Measurements from ENCODE around the gene WDPCP. TPM values are rescaled to one million over a fixed set of nuclear protein-coding genes. Genes with fewer than 3 reads are reported as not detected.
A peak's percentile ranks its signal among the peaks of the same experiment; 100 is the strongest.
"Not testable (repeated sequence)": the region's sequence is repeated elsewhere in the genome, so short reads cannot be mapped to it uniquely, and the experiment has no call there.

WDPCP gene
- total RNA-seq (2012; rRNA removed) = 9.6 and 11.4 TPM in 2 replicates

- no peaks in the 10 kb centered on the region for H3K36me3 ChIP-seq (ENCODE audit: insufficient read depth, low read length)
- H3K4me2 ChIP-seq (ENCODE audit: low read length) = peak within 1 kb of the TSS; percentile 90
- H3K4me1 ChIP-seq (ENCODE audit: control insufficient read depth, insufficient read depth, low read length) = peaks cover 18% of the 10 kb centered on the region
- no peaks in the 10 kb centered on the region for H3K9me3 ChIP-seq (replicated peaks; ENCODE audit: low read length)
- peak within 1 kb of the TSS; percentile 84 for H3K9ac ChIP-seq (ENCODE audit: low read depth, low read length)
- no peaks in the 10 kb centered on the region for H3K27me3 ChIP-seq (ENCODE audit: control insufficient read depth, insufficient read depth, low read length)
- peak within 1 kb of the TSS; percentile 87 for H3K4me3 ChIP-seq (ENCODE audit: low read length)
These were observed at the start of gene WDPCP, which contains the start of gene MDH1 for GRCh38 chr2:63588385-63589147. TSS of gene WDPCP (minus strand) at chr2:63588477. CDS start at chr2:63588271, 206 bp downstream. TSS of gene MDH1 (plus strand) at chr2:63588963. CDS start at chr2:63589044, 81 bp downstream.

- Histone ChIP-seq H3K9me3 (replicated peaks; ENCODE audit: low read length) (peaks cover 2% of the 10 kb centered on the region), H3K4me3 (ENCODE audit: low read length) (no peak overlapping the region), H3K27me3 (ENCODE audit: control insufficient read depth, insufficient read depth, low read length) (no peaks in the 10 kb centered on the region), H3K4me1 (ENCODE audit: control insufficient read depth, insufficient read depth, low read length) (no peaks in the 10 kb centered on the region), H3K36me3 (ENCODE audit: insufficient read depth, low read length) (no peaks in the 10 kb centered on the region), H3K4me2 (ENCODE audit: low read length) (no peak overlapping the region), H3K9ac (ENCODE audit: low read depth, low read length) (no peak overlapping the region)
These were observed 44.1 kb upstream of the WDPCP start for GRCh38 chr2:63632382-63632781.

GRCh38 chr2:63631501-63631900, 43.2 kb upstream of the WDPCP start:
- Histone ChIP-seq H3K9me3 (replicated peaks; ENCODE audit: low read length) (peaks cover 2% of the 10 kb centered on the region), H3K9ac (ENCODE audit: low read depth, low read length) (no peak overlapping the region), H3K27me3 (ENCODE audit: control insufficient read depth, insufficient read depth, low read length) (no peaks in the 10 kb centered on the region), H3K4me1 (ENCODE audit: control insufficient read depth, insufficient read depth, low read length) (no peaks in the 10 kb centered on the region), H3K36me3 (ENCODE audit: insufficient read depth, low read length) (no peaks in the 10 kb centered on the region), H3K4me2 (ENCODE audit: low read length) (no peak overlapping the region), H3K4me3 (ENCODE audit: low read length) (no peak overlapping the region)

GRCh38 chr2:63628403-63628942, 40.2 kb upstream of the WDPCP start:
- Histone ChIP-seq H3K36me3 (ENCODE audit: insufficient read depth, low read length) (no peaks in the 10 kb centered on the region), H3K4me1 (ENCODE audit: control insufficient read depth, insufficient read depth, low read length) (no peaks in the 10 kb centered on the region), H3K9me3 (replicated peaks; ENCODE audit: low read length) (no peaks in the 10 kb centered on the region), H3K9ac (ENCODE audit: low read depth, low read length) (no peak overlapping the region), H3K4me2 (ENCODE audit: low read length) (no peak overlapping the region), H3K4me3 (ENCODE audit: low read length) (no peak overlapping the region), H3K27me3 (ENCODE audit: control insufficient read depth, insufficient read depth, low read length) (no peaks in the 10 kb centered on the region)

- H3K9ac ChIP-seq (ENCODE audit: low read depth, low read length) = no peak overlapping the region
- H3K27me3 ChIP-seq (ENCODE audit: control insufficient read depth, insufficient read depth, low read length) = no peaks in the 10 kb centered on the region
These were observed 39.6 kb upstream of the WDPCP start for GRCh38 chr2:63627866-63628265.

GRCh38 chr2:63623763-63624162, 35.5 kb upstream of the WDPCP start:
- H3K9ac ChIP-seq (ENCODE audit: low read depth, low read length); H3K4me2 ChIP-seq (ENCODE audit: low read length); H3K4me1 ChIP-seq (ENCODE audit: control insufficient read depth, insufficient read depth, low read length); H3K27me3 ChIP-seq (ENCODE audit: control insufficient read depth, insufficient read depth, low read length); H3K9me3 ChIP-seq (replicated peaks; ENCODE audit: low read length); H3K4me3 ChIP-seq (ENCODE audit: low read length); H3K36me3 ChIP-seq (ENCODE audit: insufficient read depth, low read length): not testable (repeated sequence)

More at GRCh38 chr2:63627866-63628265, 39.6 kb upstream of the WDPCP start:
- no peaks in the 10 kb centered on the region for H3K9me3 ChIP-seq (replicated peaks; ENCODE audit: low read length)
- H3K36me3 ChIP-seq (ENCODE audit: insufficient read depth, low read length) = no peaks in the 10 kb centered on the region
- no peak overlapping the region for H3K4me3 ChIP-seq (ENCODE audit: low read length)
- no peak overlapping the region for H3K4me2 ChIP-seq (ENCODE audit: low read length)
- H3K4me1 ChIP-seq (ENCODE audit: control insufficient read depth, insufficient read depth, low read length) = no peaks in the 10 kb centered on the region

GRCh38 chr2:63622751-63623150, 34.5 kb upstream of the WDPCP start:
- H3K4me2 ChIP-seq (ENCODE audit: low read length) = no peak overlapping the region
- H3K9ac ChIP-seq (ENCODE audit: low read depth, low read length) = no peak overlapping the region
- no peaks in the 10 kb centered on the region for H3K4me1 ChIP-seq (ENCODE audit: control insufficient read depth, insufficient read depth, low read length)
- H3K36me3 ChIP-seq (ENCODE audit: insufficient read depth, low read length) = no peaks in the 10 kb centered on the region
- peaks cover 3% of the 10 kb centered on the region for H3K27me3 ChIP-seq (ENCODE audit: control insufficient read depth, insufficient read depth, low read length)
- H3K9me3 ChIP-seq (replicated peaks; ENCODE audit: low read length) = no peaks in the 10 kb centered on the region
- no peak overlapping the region for H3K4me3 ChIP-seq (ENCODE audit: low read length)

- Histone ChIP-seq H3K4me2 (ENCODE audit: low read length) (no peak overlapping the region), H3K4me1 (ENCODE audit: control insufficient read depth, insufficient read depth, low read length) (peaks cover 10% of the 10 kb centered on the region), H3K27me3 (ENCODE audit: control insufficient read depth, insufficient read depth, low read length) (peaks cover 3% of the 10 kb centered on the region), H3K4me3 (ENCODE audit: low read length) (no peak overlapping the region), H3K9me3 (replicated peaks; ENCODE audit: low read length) (no peaks in the 10 kb centered on the region), H3K36me3 (ENCODE audit: insufficient read depth, low read length) (no peaks in the 10 kb centered on the region), H3K9ac (ENCODE audit: low read depth, low read length) (no peak overlapping the region)
These were observed 31.1 kb upstream of the WDPCP start for GRCh38 chr2:63619328-63619727.

- H3K4me1 ChIP-seq (ENCODE audit: control insufficient read depth, insufficient read depth, low read length) = peaks cover 14% of the 10 kb centered on the region
- H3K27me3 ChIP-seq (ENCODE audit: control insufficient read depth, insufficient read depth, low read length) = peaks cover 3% of the 10 kb centered on the region
- H3K4me3 ChIP-seq (ENCODE audit: low read length) = no peak overlapping the region
- no peak overlapping the region for H3K9ac ChIP-seq (ENCODE audit: low read depth, low read length)
- no peaks in the 10 kb centered on the region for H3K9me3 ChIP-seq (replicated peaks; ENCODE audit: low read length)
- no peak overlapping the region for H3K4me2 ChIP-seq (ENCODE audit: low read length)
- H3K36me3 ChIP-seq (ENCODE audit: insufficient read depth, low read length) = no peaks in the 10 kb centered on the region
These were observed 29.1 kb upstream of the WDPCP start for GRCh38 chr2:63617366-63617765.

GRCh38 chr2:63614983-63615945, 27.0 kb upstream of the WDPCP start:
- no peaks in the 10 kb centered on the region for H3K36me3 ChIP-seq (ENCODE audit: insufficient read depth, low read length)
- no peaks in the 10 kb centered on the region for H3K27me3 ChIP-seq (ENCODE audit: control insufficient read depth, insufficient read depth, low read length)
- H3K9ac ChIP-seq (ENCODE audit: low read depth, low read length) = no peak overlapping the region
- no peak overlapping the region for H3K4me3 ChIP-seq (ENCODE audit: low read length)
- no peaks in the 10 kb centered on the region for H3K9me3 ChIP-seq (replicated peaks; ENCODE audit: low read length)
- H3K4me2 ChIP-seq (ENCODE audit: low read length) = peak overlapping the region; percentile 7
- H3K4me1 ChIP-seq (ENCODE audit: control insufficient read depth, insufficient read depth, low read length) = peaks cover 14% of the 10 kb centered on the region

GRCh38 chr2:63614448-63614968, 26.2 kb upstream of the WDPCP start:
- no peaks in the 10 kb centered on the region for H3K36me3 ChIP-seq (ENCODE audit: insufficient read depth, low read length)
- no peaks in the 10 kb centered on the region for H3K27me3 ChIP-seq (ENCODE audit: control insufficient read depth, insufficient read depth, low read length)
- no peaks in the 10 kb centered on the region for H3K9me3 ChIP-seq (replicated peaks; ENCODE audit: low read length)
- H3K4me2 ChIP-seq (ENCODE audit: low read length) = peak overlapping the region; percentile 7
- H3K4me1 ChIP-seq (ENCODE audit: control insufficient read depth, insufficient read depth, low read length) = peaks cover 14% of the 10 kb centered on the region
- H3K9ac ChIP-seq (ENCODE audit: low read depth, low read length) = no peak overlapping the region
- H3K4me3 ChIP-seq (ENCODE audit: low read length) = no peak overlapping the region
